ENCODE data around the gene N4BP2.

GRCh38 chr4:40190465-40190864, 133.8 kb downstream of the N4BP2 start:
- TF ChIP-seq POLR2AphosphoS5 (IDR thresholded peaks at IDR 0.05; ENCODE audit: low read depth, low read length) (no peak), POLR2A (IDR thresholded peaks at IDR 0.05; ENCODE audit: low read depth, low read length) (no peak), TAF1 (IDR thresholded peaks at IDR 0.05; ENCODE audit: borderline replicate concordance, low read depth, low read length) (no peak)

All from GM12892 (cell line).